Body of pancreas (tissue), 4 donors: Measurements from ENCODE around the gene GAL3ST1.
"Not testable (repeated sequence)": the region's sequence is repeated elsewhere in the genome, so short reads cannot be mapped to it uniquely, and the experiment has no call there.

Experiments used
- CTCF ChIP-seq, 7 experiments: fragments of 450-650 bp in 4 of 7; fragments of 200-600 bp in 3 of 7; sonication (generic) in 3 of 7; IDR thresholded peaks; one replicate each; pipeline ENCODE4 v1.5.1; 2016 to 2019; ENCODE audit warnings: antibody characterized with exemption in 7 of 7
- POLR2A ChIP-seq, 3 donors: fragments of 450-650 bp; IDR thresholded peaks; one replicate each; pipeline ENCODE4 v1.6.1; 2016; ENCODE audit warnings: antibody characterized with exemption in 3 of 3, mild to moderate bottlenecking in 2 of 3

GRCh38 chr22:30619909-30620308 is 45.4 kb upstream of the GAL3ST1 start:
- not testable (repeated sequence) for TF ChIP-seq CTCF, POLR2A (IDR thresholded peaks at IDR 0.05)
